Measurements from ENCODE around the gene GALE. TPM values are rescaled to one million over a fixed set of nuclear protein-coding genes. Genes with fewer than 3 reads are reported as not detected.
"Not testable (repeated sequence)": the region's sequence is repeated elsewhere in the genome, so short reads cannot be mapped to it uniquely, and the experiment has no call there.

Gene GALE
- total and polyA plus RNA-seq, 7 donors: 7.8 to 208 (median 11.5) TPM

- WGBS, 2 donors: 91 to 94% methylated on average over 5 of the region's 5 CpGs
- DNase-seq: no peak
- no peak overlapping the region for H3K27ac ChIP-seq
- TF ChIP-seq POLR2AphosphoS5 (IDR thresholded peaks at IDR 0.05): no peak
- no peak for TF ChIP-seq CTCF (IDR thresholded peaks at IDR 0.05)
- no peak for TF ChIP-seq POLR2A (IDR thresholded peaks at IDR 0.05)
- no peak for TF ChIP-seq EP300 (IDR thresholded peaks at IDR 0.05)
- no peaks in the 10 kb centered on the region for H3K27me3 ChIP-seq
- intact Hi-C loops (cut with DNase I): no loop called here
- H3K4me3 ChIP-seq: no peak overlapping the region
- H3K9me3 ChIP-seq: no peaks in the 10 kb centered on the region
- peaks cover 0 to 4% (median 3%) of the 10 kb centered on the region in 4 donors for H3K4me1 ChIP-seq
- peaks cover 0 to 39% (median 14%) of the 10 kb centered on the region in 4 donors for H3K36me3 ChIP-seq
Measured at GRCh38 chr1:23843644-23844043, 43.1 kb upstream of the GALE start.

- no peak for TF ChIP-seq POLR2AphosphoS5 (IDR thresholded peaks at IDR 0.05)
- TF ChIP-seq EP300 (IDR thresholded peaks at IDR 0.05): no peak
- no peak for TF ChIP-seq POLR2A (IDR thresholded peaks at IDR 0.05)
- TF ChIP-seq CTCF (IDR thresholded peaks at IDR 0.05): no peak
- H3K27ac ChIP-seq: no peak overlapping the region
- peak; percentile 79 for DNase-seq
- 1% methylated on average over 21 of the region's 21 CpGs for WGBS, 2 donors
- H3K36me3 ChIP-seq: no peaks in the 10 kb centered on the region
- peaks cover 0 to 12% (median 11%) of the 10 kb centered on the region in 4 donors for H3K4me1 ChIP-seq
- no peaks in the 10 kb centered on the region for H3K9me3 ChIP-seq
- H3K27me3 ChIP-seq: peaks cover 0 to 10% (median 0%) of the 10 kb centered on the region in 3 donors
- peak overlapping the region in 3 of 4 donors; percentile 17 to 39 (median 33) for H3K4me3 ChIP-seq
- intact Hi-C loops (cut with DNase I): no loop called here
Measured at GRCh38 chr1:23838401-23838866, 37.9 kb upstream of the GALE start.

GRCh38 chr1:23837908-23838307 lies 37.4 kb upstream of the GALE start:
- Histone ChIP-seq H3K36me3 (no peaks in the 10 kb centered on the region), H3K9me3 (no peaks in the 10 kb centered on the region), H3K4me1 (peaks cover 0 to 12% (median 11%) of the 10 kb centered on the region in 4 donors), H3K27ac (no peak overlapping the region), H3K4me3 (peak overlapping the region in 2 of 4 donors; percentile 33 to 39), H3K27me3 (peaks cover 0 to 10% (median 0%) of the 10 kb centered on the region in 3 donors)
- WGBS, 2 donors: 23 to 40% methylated on average over 13 of the region's 13 CpGs
- no peak for TF ChIP-seq POLR2AphosphoS5 (IDR thresholded peaks at IDR 0.05)
- TF ChIP-seq POLR2A (IDR thresholded peaks at IDR 0.05): no peak
- TF ChIP-seq CTCF (IDR thresholded peaks at IDR 0.05): no peak
- no peak for TF ChIP-seq EP300 (IDR thresholded peaks at IDR 0.05)
- DNase-seq: no peak
- intact Hi-C loops (cut with DNase I): no loop called here

- no peak for DNase-seq
- H3K4me1 ChIP-seq: peaks cover 0 to 12% (median 11%) of the 10 kb centered on the region in 4 donors
- WGBS, 2 donors: 73 to 80% methylated on average over 3 of the region's 3 CpGs
- H3K27me3 ChIP-seq: peaks cover 0 to 10% (median 0%) of the 10 kb centered on the region in 3 donors
- no peak overlapping the region for H3K27ac ChIP-seq
- intact Hi-C loops (cut with DNase I): no loop called here
- TF ChIP-seq EP300 (IDR thresholded peaks at IDR 0.05) (no peak), POLR2A (IDR thresholded peaks at IDR 0.05) (no peak), CTCF (IDR thresholded peaks at IDR 0.05) (no peak), POLR2AphosphoS5 (IDR thresholded peaks at IDR 0.05) (no peak)
- H3K36me3 ChIP-seq: no peaks in the 10 kb centered on the region
- H3K4me3 ChIP-seq: no peak overlapping the region
- no peaks in the 10 kb centered on the region for H3K9me3 ChIP-seq
Measured at GRCh38 chr1:23836037-23836436, 35.5 kb upstream of the GALE start.

- H3K27ac ChIP-seq; H3K27me3 ChIP-seq; intact Hi-C loops (cut with DNase I); DNase-seq; H3K9me3 ChIP-seq; H3K36me3 ChIP-seq; H3K4me3 ChIP-seq: not testable (repeated sequence)
- WGBS, 2 donors: 90 to 92% methylated on average over 6 of the region's 6 CpGs
- peaks cover 0 to 12% (median 11%) of the 10 kb centered on the region in 4 donors for H3K4me1 ChIP-seq
Measured at GRCh38 chr1:23834156-23834555, 33.6 kb upstream of the GALE start.
